ENCODE data around the gene GPC6.

DNA sequence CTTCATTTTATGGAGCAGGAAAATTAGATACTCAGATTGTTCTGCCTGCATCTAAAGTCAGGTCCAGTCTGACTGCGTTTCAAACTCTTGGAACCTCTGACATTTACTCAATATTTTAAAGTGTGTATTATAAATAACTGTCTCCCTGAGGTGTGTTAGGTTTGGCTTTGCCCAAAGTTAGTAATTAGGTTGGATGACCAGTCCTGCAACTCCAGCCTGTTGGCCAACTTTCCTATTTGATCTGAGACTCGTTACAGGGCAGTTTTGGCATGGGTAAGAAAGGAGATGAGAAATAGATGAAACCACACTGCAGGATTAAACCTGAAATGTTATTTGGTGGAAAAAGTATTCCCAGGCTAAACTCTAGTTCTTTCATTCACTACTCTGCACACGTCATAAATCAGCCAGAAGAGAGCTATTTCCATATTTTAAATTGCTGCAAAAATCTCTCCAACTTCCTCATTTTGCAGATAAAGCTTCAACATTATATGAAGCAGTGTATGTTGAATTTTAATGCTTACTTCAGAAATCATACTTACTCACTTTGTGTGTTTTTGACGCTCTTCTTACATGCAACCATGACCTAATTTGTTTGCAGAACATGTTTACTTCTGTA, 895.8 kb downstream of the GPC6 start:
- TF ChIP-seq, protein P1, sequence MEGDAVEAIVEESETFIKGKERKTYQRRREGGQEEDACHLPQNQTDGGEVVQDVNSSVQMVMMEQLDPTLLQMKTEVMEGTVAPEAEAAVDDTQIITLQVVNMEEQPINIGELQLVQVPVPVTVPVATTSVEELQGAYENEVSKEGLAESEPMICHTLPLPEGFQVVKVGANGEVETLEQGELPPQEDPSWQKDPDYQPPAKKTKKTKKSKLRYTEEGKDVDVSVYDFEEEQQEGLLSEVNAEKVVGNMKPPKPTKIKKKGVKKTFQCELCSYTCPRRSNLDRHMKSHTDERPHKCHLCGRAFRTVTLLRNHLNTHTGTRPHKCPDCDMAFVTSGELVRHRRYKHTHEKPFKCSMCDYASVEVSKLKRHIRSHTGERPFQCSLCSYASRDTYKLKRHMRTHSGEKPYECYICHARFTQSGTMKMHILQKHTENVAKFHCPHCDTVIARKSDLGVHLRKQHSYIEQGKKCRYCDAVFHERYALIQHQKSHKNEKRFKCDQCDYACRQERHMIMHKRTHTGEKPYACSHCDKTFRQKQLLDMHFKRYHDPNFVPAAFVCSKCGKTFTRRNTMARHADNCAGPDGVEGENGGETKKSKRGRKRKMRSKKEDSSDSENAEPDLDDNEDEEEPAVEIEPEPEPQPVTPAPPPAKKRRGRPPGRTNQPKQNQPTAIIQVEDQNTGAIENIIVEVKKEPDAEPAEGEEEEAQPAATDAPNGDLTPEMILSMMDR (IDR thresholded peaks at IDR 0.05 in 2 of 3, conservative IDR thresholded peaks at IDR 0.05 in 1 of 3; ENCODE audit: insufficient read depth in 2 of 3, low read depth in 1 of 3, low read length in 3 of 3), result no peak
- TF ChIP-seq SMARCC2 (IDR thresholded peaks at IDR 0.05; ENCODE audit: low read depth) (no peak), PCBP2 (IDR thresholded peaks at IDR 0.05; ENCODE audit: low read depth, low read length, poor library complexity, severe bottlenecking) (no peak), CHD2 (IDR thresholded peaks at IDR 0.05; ENCODE audit: low read depth, low read length) (no peak), COPS2 (conservative IDR thresholded peaks at IDR 0.05) (no peak), POLR2AphosphoS5 (IDR thresholded peaks at IDR 0.05; ENCODE audit: control insufficient read depth, insufficient read depth, low read depth, low read length) (no peak), SREBF2 (CRISPR knock-in tag; IDR thresholded peaks at IDR 0.05) (no peak), SAP30 (IDR thresholded peaks at IDR 0.05; ENCODE audit: borderline replicate concordance, insufficient read depth, low read depth, low read length, poor library complexity, severe bottlenecking) (no peak), RBM25 (IDR thresholded peaks at IDR 0.05; ENCODE audit: low read depth, low read length, severe bottlenecking) (no peak), EZH2 (IDR thresholded peaks at IDR 0.05; ENCODE audit: borderline replicate concordance, low read depth, low read length) (no peak), GATAD2B (IDR thresholded peaks at IDR 0.05; ENCODE audit: borderline replicate concordance) (no peak)
- TF ChIP-seq, protein P2, sequence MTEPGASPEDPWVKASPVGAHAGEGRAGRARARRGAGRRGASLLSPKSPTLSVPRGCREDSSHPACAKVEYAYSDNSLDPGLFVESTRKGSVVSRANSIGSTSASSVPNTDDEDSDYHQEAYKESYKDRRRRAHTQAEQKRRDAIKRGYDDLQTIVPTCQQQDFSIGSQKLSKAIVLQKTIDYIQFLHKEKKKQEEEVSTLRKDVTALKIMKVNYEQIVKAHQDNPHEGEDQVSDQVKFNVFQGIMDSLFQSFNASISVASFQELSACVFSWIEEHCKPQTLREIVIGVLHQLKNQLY (CRISPR knock-in tag; conservative IDR thresholded peaks at IDR 0.05), result no peak
